Activated naive CD8-positive, alpha-beta T cell treated with anti-CD3 and anti-CD28 coated beads, Interleukin-2, amount 10 ng/mL, durations not matched to agents 7 days and 5 days (primary cell): ENCODE measurements around the gene MRO. TPM values are rescaled to one million over a fixed set of nuclear protein-coding genes. Genes with fewer than 3 reads are reported as not detected.

Experiments used
- ATAC-seq: fragments of 150-1000 bp; cut with Tn5 transposase; one replicate; pipeline ENCODE4 v1.10.0; 2021; ENCODE audit warnings: low read depth, moderate library complexity
- POLR2A ChIA-PET: fragments of 350-600 bp; sonication (Branson Sonifier 250); formaldehyde crosslinking; loops from one replicate; lab custom pipeline; 2021; ENCODE audit warnings: antibody characterized with exemption; lab: Charles Lee
- DNase-seq: peaks from one replicate; pipeline ENCODE4 v3.0.0; 2021
- H3K27ac Mint-ChIP-seq: one replicate; pipeline ENCODE4 v1.8.0; 2022; ENCODE audit warnings: mild to moderate bottlenecking, mixed read lengths
- H3K27me3 Mint-ChIP-seq: one replicate; pipeline ENCODE4 v1.8.0; 2022; ENCODE audit warnings: mild to moderate bottlenecking, moderate library complexity, mixed read lengths
- H3K36me3 Mint-ChIP-seq: one replicate; pipeline ENCODE4 v1.8.0; 2021; ENCODE audit warnings: mild to moderate bottlenecking, mixed read lengths
- H3K4me1 Mint-ChIP-seq: one replicate; pipeline ENCODE4 v1.8.0; 2021; ENCODE audit warnings: mixed read lengths
- H3K4me3 Mint-ChIP-seq: one replicate; pipeline ENCODE4 v1.8.0; 2022; ENCODE audit warnings: mild to moderate bottlenecking, moderate library complexity, mixed read lengths
- H3K9me3 Mint-ChIP-seq: one replicate; pipeline ENCODE4 v1.8.0; 2021; ENCODE audit warnings: mixed read lengths
- total RNA-seq, 2 experiments: library from RNA; stranded (reverse); gene quantifications; one replicate each; pipeline ENCODE4 v1.2.3, GENCODE V29; 2021

MRO gene
- total RNA-seq, 2 experiments from 2014 or later = not detected

DNA sequence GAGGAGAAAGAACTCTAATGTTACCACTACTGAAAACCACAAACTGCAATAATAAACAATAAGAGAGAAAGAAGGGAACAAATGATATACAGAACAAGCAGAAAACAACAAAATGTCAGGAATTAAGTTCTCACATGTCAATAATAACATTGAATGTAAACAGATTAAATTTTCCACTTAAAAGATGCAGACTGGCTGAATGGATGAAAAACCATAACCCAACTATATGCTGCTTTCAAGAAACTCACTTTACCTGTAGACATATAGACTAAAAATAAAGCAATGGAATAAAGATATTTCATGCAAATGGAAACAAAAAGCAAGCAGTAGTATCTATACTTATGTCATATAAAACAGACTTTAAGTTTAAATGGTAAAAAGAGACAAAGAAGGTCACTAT, 50.4 kb downstream of the MRO start:
- H3K27me3 Mint-ChIP-seq = peaks cover 6% of the 10 kb centered on the region
- POLR2A ChIA-PET = no interaction called here
- no peak for ATAC-seq
- DNase-seq = no peak
- no peaks in the 10 kb centered on the region for H3K36me3 Mint-ChIP-seq
- no peaks in the 10 kb centered on the region for H3K4me1 Mint-ChIP-seq
- H3K27ac Mint-ChIP-seq = no peak overlapping the region
- no peak overlapping the region for H3K4me3 Mint-ChIP-seq
- peaks cover 24% of the 10 kb centered on the region for H3K9me3 Mint-ChIP-seq

DNA sequence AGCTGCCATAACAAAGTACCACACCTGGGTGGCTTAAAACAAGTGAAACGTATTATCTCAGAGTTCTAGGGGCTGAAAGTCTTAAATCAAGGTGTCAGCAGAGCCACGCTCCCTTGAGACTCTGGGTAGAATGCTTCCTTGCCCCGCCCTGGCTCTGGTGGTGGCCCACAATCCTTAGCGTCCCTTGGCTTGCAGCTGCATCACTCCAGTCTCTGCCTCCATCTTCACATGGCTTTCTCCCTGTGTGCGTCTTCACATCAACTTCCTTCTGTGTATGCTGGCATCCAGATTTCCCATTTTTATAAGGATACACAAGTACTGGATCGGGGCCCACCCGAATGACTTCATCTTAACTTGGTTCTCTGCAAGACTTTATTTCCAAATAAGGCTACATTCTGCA, 62.5 kb downstream of the MRO start:
- Mint-ChIP-seq H3K27me3 (peaks cover 11% of the 10 kb centered on the region), H3K36me3 (no peaks in the 10 kb centered on the region), H3K4me3 (no peak overlapping the region), H3K4me1 (no peaks in the 10 kb centered on the region), H3K9me3 (no peaks in the 10 kb centered on the region), H3K27ac (no peak overlapping the region)
- ATAC-seq (no peak), DNase-seq (no peak)
- POLR2A ChIA-PET = no interaction called here

DNA sequence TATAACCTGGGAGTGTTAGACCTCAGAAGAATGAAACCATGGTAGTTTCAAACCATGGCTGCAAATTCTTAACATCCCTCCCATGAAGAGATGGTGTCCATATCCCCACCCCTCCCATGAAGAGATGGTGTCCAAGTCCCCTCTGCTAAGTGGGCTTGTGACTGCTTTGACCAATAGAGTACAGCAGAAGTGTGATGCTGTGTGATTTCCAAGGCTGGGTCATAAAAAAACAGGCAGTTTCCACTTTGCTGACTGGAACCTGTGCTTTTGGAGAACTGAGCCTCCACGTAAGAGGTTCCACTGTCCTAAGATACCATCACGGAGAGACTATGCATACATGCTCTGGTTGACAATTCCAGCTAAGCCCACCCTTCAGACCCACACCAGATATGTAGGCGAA, 65.5 kb downstream of the MRO start:
- no peaks in the 10 kb centered on the region for H3K4me1 Mint-ChIP-seq
- no peaks in the 10 kb centered on the region for H3K9me3 Mint-ChIP-seq
- no peak for ATAC-seq
- POLR2A ChIA-PET = no interaction called here
- H3K27me3 Mint-ChIP-seq = peaks cover 11% of the 10 kb centered on the region
- no peak overlapping the region for H3K27ac Mint-ChIP-seq
- no peak overlapping the region for H3K4me3 Mint-ChIP-seq
- no peak for DNase-seq
- no peaks in the 10 kb centered on the region for H3K36me3 Mint-ChIP-seq

DNA sequence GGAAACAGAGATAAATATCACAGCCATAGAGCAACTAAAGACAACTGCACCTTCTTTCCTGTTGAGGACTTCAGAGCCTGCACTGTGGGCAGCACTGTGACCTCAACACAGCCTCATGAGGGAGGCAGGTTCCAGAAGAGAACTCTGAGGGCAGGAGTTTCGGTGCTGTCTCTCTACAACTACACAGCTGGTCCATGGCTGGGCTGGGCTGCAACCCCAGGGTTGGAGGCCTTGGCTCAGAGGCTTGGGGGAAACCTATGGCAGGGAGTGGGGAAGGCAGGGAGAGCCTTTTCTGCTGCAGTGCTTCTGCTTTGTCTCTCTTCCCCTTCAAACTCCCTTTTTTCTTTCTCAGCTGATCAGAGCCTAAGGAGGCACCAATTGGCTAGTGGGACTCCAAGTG, 66.5 kb downstream of the MRO start:
- POLR2A ChIA-PET = no interaction called here
- H3K4me3 Mint-ChIP-seq = no peak overlapping the region
- ATAC-seq (no peak), DNase-seq (no peak)
- H3K9me3 Mint-ChIP-seq = no peaks in the 10 kb centered on the region
- H3K27ac Mint-ChIP-seq = no peak overlapping the region
- H3K36me3 Mint-ChIP-seq = no peaks in the 10 kb centered on the region
- no peaks in the 10 kb centered on the region for H3K4me1 Mint-ChIP-seq
- peaks cover 10% of the 10 kb centered on the region for H3K27me3 Mint-ChIP-seq

DNA sequence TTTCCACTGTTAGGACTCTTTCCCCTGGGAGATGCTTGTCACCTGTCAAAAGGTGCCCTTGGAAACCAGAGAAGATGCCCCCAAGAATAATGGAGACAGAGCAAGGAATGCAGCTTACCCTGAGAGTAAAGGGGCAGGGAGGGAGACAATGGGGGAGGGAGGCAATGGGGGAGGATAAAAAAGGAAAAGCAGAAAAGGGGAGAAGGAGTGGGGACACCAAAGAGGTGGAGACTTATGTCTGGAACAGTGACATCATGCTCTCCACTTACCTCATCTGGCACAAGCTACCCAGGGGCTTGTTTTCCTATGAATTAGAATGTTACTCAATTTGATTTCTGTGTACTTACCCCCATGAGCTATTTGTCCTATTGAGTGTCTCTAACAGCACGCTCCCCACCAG, 67.9 kb downstream of the MRO start:
- Mint-ChIP-seq H3K36me3 (no peaks in the 10 kb centered on the region), H3K27ac (no peak overlapping the region), H3K4me1 (no peaks in the 10 kb centered on the region), H3K9me3 (no peaks in the 10 kb centered on the region), H3K4me3 (no peak overlapping the region), H3K27me3 (peaks cover 14% of the 10 kb centered on the region)
- no peak for ATAC-seq
- DNase-seq = no peak
- POLR2A ChIA-PET = no interaction called here

DNA sequence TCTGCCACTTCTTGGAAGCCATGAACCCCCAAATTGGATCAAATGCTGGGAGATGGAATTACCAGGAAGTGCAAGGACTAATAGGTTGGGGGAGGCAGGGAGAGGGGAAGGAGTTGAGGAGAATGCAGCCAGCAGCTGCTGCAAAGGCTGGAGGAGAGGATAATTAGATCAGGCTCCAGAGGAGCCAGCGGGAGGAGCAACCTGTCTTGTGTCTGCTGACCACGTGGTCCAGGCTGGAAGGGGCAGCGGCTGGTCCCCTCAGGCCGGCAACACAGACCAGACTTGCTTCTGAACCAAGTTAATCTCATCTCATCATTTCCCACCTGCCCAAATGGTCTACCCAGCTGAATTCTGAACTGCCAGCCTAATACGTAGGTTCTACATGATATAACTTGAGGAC, 68.3 kb downstream of the MRO start:
- DNase-seq = no peak
- no peak for ATAC-seq
- no peaks in the 10 kb centered on the region for H3K9me3 Mint-ChIP-seq
- H3K4me3 Mint-ChIP-seq = no peak overlapping the region
- no peak overlapping the region for H3K27ac Mint-ChIP-seq
- H3K27me3 Mint-ChIP-seq = peaks cover 14% of the 10 kb centered on the region
- no peaks in the 10 kb centered on the region for H3K4me1 Mint-ChIP-seq
- H3K36me3 Mint-ChIP-seq = no peaks in the 10 kb centered on the region
- POLR2A ChIA-PET = no interaction called here

DNA sequence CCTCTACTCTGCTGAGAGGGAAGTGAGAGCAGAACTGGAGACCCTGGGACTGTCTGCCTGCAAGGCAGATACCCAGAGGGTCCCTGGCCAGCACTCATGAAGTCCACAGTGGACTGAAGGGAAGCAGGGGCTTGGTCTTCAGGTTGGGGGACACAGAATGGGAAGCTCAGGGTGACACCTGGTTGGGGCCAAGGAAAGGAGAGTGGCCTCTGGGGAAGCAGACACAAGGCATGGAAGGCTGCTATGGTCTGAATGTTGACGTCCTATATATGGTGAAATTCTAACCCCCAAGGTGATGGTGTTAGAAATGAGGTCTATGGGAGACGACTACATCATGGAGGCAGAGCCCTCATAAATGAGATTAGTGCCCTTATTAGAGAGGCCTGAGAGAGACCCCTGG, 69.3 kb downstream of the MRO start:
- no peak for ATAC-seq
- H3K36me3 Mint-ChIP-seq = no peaks in the 10 kb centered on the region
- H3K4me3 Mint-ChIP-seq = no peak overlapping the region
- H3K9me3 Mint-ChIP-seq = no peaks in the 10 kb centered on the region
- POLR2A ChIA-PET = no interaction called here
- peaks cover 9% of the 10 kb centered on the region for H3K27me3 Mint-ChIP-seq
- H3K4me1 Mint-ChIP-seq = no peaks in the 10 kb centered on the region
- no peak for DNase-seq
- H3K27ac Mint-ChIP-seq = no peak overlapping the region

DNA sequence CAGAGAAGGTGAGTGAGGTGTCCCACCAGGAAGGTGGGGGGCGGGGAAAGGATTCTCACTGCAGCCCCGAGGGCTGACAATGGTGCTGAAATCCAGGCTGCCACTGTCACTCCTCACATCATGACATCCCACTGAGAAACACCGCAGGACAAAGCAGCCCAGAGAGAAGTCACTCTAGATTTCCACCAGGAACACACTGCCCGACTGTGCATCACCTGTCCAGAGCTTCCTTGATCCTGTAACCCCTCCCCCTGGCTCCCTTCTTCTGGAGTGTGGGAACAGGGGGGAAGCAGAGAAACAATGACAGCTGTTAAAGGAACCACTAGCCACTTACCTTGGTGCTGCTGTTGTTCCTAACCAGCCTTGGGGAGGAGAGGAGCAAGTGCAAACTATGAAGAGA, 69.9 kb downstream of the MRO start:
- POLR2A ChIA-PET = no interaction called here
- Mint-ChIP-seq H3K4me1 (no peaks in the 10 kb centered on the region), H3K4me3 (no peak overlapping the region), H3K27ac (no peak overlapping the region), H3K36me3 (no peaks in the 10 kb centered on the region), H3K27me3 (peaks cover 9% of the 10 kb centered on the region), H3K9me3 (no peaks in the 10 kb centered on the region)
- DNase-seq = no peak
- ATAC-seq = no peak

DNA sequence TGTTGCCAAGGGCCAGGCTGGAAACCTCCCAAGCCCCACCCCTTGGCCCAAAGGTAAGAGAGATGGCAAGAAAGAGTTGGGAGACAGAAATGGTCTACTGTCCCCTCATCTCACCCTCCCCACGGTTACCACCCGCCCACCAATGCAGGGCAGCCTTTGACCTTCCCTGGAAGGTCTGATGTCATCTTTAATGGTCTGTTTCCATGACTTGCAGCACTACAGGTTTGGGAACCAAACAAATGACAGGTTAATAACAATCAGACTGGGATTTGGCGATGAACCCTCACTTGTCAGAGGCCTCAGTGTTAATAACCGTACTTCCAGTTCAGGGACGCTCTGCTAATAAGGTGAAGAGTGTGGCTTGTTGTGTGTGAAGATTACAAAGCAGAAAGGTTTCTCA, 70.4 kb downstream of the MRO start:
- H3K4me1 Mint-ChIP-seq = no peaks in the 10 kb centered on the region
- H3K9me3 Mint-ChIP-seq = no peaks in the 10 kb centered on the region
- POLR2A ChIA-PET = no interaction called here
- H3K36me3 Mint-ChIP-seq = no peaks in the 10 kb centered on the region
- ATAC-seq (no peak), DNase-seq (no peak)
- H3K27me3 Mint-ChIP-seq = peaks cover 9% of the 10 kb centered on the region
- H3K4me3 Mint-ChIP-seq = no peak overlapping the region
- no peak overlapping the region for H3K27ac Mint-ChIP-seq

DNA sequence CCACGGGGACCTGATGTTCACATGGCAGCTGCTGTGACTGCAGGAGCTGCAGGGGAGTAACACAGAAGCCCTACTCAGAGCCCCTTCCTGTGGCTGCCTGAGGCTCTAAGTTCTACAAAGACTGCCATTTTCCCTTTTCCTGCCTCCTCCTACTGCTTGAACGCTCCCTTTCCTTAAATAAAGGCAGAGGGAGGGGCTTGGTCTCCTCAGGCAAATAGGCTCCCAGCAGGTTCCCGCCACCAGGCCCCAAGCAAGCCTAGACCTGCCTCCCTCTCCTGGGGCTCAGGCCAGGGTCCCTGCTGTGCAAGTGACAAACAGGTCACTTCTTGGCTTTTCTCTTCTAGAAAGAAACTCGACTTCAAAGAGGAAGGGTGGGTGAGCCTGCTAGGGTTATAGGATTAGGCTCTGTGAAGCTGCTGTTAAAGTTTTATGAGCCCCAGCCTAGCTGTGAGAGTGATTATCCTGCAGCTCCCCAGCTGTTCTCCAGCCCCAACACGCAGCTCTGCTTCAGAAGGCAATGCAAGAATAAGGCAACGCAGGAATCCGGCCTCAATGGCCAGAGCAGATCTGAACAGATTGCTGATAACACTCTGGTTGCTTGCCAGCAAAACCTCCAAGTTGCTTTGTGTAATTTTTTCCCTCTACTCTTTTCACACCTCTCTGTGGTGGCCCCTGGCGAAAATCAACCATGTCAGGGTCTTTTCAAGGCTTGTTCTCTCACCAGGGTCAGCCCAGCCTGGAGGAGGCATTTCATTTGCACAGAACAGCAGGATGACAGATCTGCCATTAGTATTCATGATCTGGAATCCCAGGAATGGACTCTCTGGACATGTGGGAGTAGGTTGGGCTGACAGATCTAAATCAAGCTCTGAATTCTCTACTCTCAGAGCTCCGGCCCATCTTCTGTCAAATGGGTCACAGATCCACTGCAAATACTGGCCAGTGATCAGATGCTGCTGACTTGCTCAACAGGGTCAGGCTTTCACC, 71.3 kb downstream of the MRO start:
- H3K4me3 Mint-ChIP-seq = no peak overlapping the region
- no peaks in the 10 kb centered on the region for H3K9me3 Mint-ChIP-seq
- H3K36me3 Mint-ChIP-seq = no peaks in the 10 kb centered on the region
- peaks cover 8% of the 10 kb centered on the region for H3K27me3 Mint-ChIP-seq
- no peaks in the 10 kb centered on the region for H3K4me1 Mint-ChIP-seq
- ATAC-seq (no peak), DNase-seq (no peak)
- POLR2A ChIA-PET = no interaction called here
- no peak overlapping the region for H3K27ac Mint-ChIP-seq

DNA sequence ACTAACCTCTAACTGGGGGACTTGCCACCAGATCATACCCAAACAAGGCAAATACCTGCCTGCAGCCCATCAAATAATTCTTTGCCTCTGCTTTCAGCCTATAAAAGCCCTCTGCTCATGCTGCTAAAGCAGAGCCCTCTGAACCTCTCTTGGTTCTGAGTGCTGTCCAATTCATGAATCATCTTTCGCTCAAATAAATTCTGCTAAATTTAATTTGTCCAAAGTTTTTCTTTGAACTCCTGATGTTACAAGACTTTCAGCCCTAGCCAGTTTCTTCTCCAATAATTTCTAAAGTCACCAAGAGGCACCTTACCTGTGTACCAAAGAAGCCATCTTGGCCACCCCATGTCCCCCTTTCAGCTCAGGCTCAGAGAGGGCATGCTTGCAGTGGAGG, 72.0 kb downstream of the MRO start:
- ATAC-seq (no peak), DNase-seq (no peak)
- H3K27me3 Mint-ChIP-seq = peaks cover 7% of the 10 kb centered on the region
- POLR2A ChIA-PET = no interaction called here
- H3K9me3 Mint-ChIP-seq = no peaks in the 10 kb centered on the region
- no peak overlapping the region for H3K4me3 Mint-ChIP-seq
- no peaks in the 10 kb centered on the region for H3K4me1 Mint-ChIP-seq
- no peak overlapping the region for H3K27ac Mint-ChIP-seq
- H3K36me3 Mint-ChIP-seq = no peaks in the 10 kb centered on the region

DNA sequence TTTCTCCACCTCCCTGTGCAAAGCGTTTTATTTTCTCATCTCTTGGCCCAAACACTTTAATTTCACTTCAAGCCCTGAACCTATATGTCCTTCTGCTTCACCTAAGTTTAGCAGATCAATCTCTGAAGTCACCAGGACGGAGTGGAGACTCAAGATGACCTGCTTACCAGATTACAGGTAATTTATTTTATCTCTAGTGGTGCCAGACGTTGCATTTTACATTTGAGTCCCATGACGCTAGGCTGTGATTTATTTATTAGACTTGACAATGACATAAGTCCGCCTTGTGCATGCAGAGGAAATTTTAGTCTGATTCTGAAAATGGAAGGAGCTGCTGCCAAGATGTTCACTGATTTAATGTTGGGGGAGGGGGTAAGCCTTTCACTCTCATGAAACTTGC, 73.9 kb downstream of the MRO start:
- Mint-ChIP-seq H3K9me3 (no peaks in the 10 kb centered on the region), H3K27me3 (peaks cover 7% of the 10 kb centered on the region), H3K4me3 (no peak overlapping the region), H3K36me3 (no peaks in the 10 kb centered on the region), H3K4me1 (no peaks in the 10 kb centered on the region), H3K27ac (no peak overlapping the region)
- POLR2A ChIA-PET = no interaction called here
- no peak for DNase-seq
- ATAC-seq = no peak
